Dedifferentiated amniotic fluid mesenchymal stem cell (primary cell): ENCODE results near the gene LAPTM5.
"Not testable (repeated sequence)": the region's sequence is repeated elsewhere in the genome, so short reads cannot be mapped to it uniquely, and the experiment has no call there.

Source experiments
- DNase-seq: peaks from one replicate; pipeline ENCODE4 v3.0.0-alpha.2; 2016; ENCODE audit errors: extremely low spot score

Gene LAPTM5

GRCh38 chr1:30757352-30758120, at the start of gene LAPTM5:
Gene LAPTM5, minus strand, starts transcription at chr1:30757774. Its CDS starts 29 bp downstream, at chr1:30757745.
- no peak for DNase-seq

DNA sequence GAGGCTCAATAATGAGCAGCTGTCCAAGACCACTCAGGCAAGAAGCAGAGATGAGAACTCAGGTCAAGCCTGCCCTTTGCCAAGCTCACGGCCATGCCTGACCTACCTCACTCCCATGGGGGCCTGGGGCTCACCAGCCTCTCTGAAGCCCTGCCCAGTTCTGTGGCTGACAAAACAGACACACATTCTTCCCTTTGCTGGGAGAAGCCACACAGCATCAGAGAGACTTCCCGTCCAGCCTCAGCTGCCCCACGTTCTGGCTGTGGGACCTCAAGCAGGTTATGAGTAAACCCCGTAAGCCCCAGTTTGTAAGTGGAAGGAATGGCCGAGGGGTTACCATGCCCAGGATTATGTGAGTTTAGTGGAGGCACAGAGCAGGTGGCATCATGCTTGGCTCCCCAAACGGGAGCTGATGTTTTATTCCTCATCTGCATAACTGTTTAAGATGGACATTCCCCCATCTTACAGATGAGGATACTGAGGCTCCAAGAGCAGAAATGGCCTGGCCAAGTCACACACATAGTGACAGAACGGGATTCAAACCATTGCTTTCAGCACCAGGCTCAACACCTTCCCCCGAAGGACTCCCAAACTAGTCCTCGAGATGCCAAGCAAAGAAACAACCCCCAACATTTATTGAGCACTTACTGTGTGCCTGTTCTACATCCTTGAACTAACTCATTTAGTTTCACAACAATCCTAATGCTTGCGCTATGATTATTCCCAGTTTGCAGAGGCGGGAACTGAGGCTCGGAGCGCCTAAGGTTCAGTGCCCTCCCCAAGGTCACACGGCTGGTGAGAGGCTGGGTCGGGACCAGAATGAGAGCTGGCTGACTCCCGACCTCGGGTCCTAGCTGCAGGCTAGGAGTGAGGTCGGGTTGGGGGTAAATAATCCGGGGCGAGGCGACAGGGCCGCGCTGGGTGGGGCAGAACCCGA, 49.1 kb upstream of the LAPTM5 start:
- no peak for DNase-seq

DNA sequence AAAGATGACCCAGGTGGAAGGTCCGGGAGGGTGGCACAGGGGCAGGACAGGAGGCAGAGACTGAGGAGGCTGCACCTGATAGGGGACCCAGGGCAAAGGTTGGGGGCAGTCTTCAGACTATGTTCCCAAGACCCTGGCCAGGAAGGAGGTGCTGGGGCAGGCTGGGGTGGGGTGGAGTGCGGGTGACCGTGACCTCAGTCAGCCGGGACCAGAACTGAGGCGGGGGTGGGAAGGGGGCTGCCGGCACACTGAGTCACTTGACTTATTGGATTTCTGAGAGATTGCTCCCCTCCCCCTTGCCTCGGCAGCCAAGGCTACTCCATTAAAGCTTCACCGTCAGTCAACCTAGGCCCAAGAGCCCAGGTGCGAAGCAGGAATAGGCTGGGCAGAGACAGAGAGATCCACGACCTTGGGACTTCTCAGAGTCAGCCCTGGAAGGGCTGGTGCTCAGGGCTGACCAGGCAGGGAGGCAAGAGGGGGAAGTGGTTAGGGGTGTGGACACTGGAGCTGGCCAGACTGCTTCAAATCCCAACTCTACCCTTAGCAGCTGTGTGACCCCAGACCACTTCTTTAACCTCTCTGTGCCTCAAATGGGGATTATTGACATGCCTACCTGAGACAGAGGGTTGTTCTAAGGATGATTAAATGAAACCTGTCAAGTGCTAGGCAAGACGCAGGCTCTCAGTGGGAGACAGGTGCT, 47.9 kb upstream of the LAPTM5 start:
- no peak for DNase-seq

DNA sequence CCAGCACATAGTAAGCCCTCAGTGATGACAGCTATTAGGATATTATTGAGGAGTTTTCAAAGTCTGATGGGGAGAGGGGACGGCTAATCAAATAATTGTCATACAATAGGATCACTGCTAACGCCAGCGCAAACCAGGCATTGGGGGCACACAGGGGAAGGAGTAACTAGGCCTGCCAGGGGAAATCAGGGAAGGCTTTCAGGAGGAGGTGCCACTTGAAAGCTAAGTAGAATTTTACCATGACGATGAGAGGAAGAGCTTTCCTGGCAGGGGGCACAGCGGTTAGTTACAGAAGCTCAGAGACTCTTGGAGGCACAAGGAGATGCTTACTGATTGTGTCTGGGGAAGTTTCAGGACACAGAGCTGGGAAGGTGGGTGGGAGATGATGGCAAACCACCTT, 47.2 kb upstream of the LAPTM5 start:
- no peak for DNase-seq

- no peak for DNase-seq
Measured at GRCh38 chr1:30804352-30804751, 46.8 kb upstream of the LAPTM5 start.

- DNase-seq = no peak
Measured at GRCh38 chr1:30803562-30803961, 46.0 kb upstream of the LAPTM5 start.

DNA sequence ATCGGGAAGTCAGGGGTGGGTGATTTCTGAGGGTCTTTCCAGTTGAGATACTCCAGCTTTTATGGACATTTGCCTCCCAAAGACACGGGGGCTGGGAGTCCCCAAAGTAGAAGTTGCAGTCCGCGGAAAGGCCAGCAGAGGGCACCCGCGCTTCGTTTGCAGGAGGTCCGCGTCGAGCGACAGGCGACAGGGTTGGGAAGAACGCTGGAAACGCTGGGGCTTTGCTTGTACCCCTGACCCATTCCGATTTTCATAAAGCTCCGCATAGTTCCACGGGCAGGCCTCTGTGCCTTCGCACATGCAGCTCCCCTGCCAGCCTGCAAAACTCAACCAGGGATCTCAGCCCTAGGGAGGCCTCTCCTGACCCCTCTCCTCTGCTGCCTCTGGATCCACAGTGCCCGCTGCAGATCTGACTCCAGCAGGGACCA, 44.2 kb upstream of the LAPTM5 start:
- DNase-seq = peak; percentile 66

DNA sequence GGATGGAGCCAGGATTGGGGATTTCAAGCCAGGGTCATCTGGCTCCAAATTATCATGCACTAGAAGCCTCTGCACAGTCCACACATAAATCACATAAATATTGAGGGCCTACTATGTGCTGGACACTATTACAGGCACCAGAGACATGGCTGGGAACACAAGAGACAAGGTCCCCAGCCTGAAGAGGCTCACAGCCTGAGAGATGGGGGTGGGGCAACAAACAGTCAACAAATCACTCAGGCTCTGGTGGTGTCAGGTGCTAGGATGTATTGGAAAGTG, 41.6 kb upstream of the LAPTM5 start:
- DNase-seq = no peak

DNA sequence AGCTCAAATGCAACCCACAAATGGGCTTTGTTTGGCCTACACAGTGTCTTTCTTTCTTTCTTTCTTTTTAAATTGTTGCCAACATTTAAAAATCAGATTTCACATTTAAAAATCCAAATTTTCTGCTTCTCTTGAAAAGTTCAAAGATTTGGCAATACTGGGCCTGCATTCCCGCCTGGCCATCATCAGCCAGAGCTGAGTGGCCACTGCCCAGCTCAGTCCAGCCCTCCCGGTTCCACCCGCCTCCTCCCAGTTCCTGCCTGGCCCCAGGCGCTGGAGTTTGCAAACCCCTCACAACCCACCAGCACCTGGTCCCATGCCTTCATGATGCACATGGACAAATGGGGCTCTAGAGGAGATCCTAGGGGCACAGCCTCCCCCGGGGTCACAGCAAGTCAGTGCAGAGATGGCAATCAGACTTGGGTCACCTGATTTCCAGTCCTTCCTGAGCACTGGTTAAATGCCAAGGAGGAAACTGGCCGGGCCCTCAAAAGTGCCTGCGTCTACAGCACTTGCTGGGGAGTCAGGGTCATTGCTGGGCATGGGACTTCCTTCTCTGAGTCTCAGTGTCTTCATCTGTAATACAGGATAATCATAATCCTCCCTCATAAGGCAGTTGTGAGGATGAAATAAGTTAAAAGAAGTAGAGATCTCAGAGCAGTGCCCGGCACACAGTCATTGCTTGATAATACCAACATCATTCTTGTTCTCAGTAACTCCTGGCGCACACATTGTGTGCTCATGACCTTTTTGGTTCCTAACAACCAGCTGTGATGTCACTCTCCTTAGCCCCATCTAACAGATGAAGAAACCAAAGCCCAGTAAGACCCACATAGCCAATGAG, 41.0 kb upstream of the LAPTM5 start:
- DNase-seq = no peak

- no peak for DNase-seq
Measured at GRCh38 chr1:30795026-30795425, 37.5 kb upstream of the LAPTM5 start.

DNA sequence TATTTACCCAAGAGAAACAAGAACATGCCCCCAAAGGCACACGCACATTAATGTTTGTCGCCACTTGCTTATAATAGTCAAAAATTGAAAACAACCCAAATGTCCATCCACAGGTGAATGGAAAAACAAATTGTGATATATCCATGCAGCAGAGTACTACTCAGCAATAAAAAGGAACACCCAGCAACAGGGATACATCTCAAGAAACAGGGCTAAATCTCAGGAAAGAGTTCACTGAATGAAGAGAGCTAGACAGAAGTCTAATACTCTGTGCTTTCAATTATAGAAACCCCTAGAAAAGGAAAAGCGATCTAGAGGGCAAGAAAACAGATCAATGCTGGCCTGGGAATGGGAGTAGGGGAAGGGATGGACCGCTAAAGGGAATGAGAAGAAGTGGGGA, 36.7 kb upstream of the LAPTM5 start:
- DNase-seq = no peak

GRCh38 chr1:30793209-30793608, 35.6 kb upstream of the LAPTM5 start:
- DNase-seq = no peak

DNA sequence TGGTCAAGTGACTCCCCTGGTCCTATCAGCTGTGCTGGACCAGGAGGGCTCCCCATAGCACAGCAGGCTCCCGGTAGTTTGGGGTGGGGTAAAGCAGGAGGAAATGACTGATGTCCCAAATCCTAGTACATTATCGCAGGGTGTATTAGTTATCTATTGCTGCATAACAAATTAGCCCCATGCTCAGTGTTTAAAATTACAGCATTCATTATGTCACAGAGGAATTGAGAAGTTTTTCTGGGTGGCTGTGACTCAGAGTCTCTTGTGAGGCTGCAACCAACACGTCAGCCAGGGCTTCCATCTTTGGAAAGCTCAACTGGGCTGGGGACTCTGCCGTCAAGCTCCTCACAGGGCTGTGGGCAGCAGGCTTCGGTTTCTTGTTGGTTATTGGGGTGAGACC, 34.3 kb upstream of the LAPTM5 start:
- DNase-seq = no peak

DNA sequence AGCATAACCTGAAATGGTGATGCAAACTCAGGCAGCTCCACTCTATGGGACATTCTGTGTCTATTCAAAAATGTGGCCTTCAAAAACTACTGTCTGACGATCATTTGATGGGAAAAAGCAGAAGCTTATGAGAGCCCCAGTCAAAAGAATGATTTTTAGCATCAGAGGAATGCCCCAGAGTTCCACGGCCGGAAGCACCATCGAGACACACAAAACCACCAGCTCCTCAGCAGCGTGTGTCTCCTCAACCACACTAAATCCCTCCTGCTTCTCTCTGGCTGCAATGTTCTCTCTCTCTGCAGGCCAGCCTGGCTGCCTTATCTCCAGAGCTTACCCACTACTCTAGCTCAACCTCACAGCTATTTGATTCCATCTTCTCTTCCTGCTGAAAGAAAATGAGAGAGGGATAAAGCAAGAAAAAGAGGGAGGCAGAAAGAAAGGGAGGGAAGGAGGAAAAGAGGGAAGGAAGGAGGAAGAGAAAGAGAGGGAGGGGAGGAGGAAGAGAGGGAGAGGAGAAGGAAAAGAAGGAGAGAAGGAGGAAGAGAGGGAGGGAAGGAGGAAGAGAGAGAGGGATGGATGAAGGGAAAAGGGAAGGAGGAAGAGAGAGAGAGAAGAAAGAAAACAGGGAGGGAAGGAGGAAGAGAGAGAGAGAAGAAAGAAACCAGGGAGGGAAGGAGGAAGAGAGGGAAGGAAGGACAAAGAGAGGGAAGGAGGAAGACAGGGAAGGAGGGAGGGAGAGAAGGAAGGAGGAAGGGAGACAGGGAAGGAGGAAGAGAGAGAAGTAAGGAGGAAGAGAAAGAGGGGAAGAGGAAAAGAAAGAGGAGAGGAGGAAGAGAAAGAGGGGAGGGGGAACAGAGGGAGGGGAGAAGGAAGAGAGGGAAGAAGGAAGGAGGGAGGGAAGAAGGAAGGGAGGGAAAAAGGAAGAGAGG, 33.5 kb upstream of the LAPTM5 start:
- DNase-seq = no peak

GRCh38 chr1:30790256-30790525, 32.6 kb upstream of the LAPTM5 start:
- DNase-seq = not testable (repeated sequence)

DNA sequence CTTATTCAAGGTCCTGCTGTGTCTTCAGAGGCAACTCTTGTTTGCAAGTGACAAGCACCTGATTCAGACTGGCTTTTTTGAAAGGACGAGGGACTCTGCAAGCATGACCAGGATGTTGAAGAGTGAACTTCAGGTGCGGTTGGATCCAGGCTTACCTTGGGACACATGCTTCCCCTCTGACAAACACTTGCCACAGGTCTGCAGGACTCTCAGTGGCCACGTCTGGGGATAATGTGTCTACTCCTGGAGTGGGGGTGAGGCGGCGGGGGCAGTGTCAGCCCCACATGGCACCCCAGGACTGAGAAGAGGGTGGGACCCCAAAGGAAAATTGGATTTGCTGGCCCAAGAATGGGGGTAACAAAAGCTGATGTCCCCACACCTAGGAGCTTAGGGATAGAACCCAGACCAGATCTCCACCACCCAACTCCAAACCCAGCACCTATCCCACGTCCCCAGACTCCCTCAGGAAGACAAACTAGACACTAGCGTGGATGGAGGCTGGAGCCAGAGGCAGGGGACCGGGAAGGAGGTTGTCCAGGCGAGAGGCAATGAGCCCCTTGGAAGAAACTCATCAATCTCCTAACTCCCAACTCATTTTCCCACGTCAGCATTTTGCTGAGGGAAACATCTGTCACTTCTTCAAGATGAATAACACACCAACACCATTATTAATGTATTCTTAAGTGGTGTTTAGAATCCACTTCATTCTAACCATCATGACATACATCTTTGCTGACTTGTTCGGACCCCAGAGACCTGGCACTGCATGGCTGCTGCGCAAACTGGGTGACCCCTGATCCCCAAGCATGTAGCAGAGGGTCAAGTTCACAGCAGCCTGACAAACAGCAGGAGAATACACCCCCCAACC, 32.0 kb upstream of the LAPTM5 start:
- DNase-seq = no peak

DNA sequence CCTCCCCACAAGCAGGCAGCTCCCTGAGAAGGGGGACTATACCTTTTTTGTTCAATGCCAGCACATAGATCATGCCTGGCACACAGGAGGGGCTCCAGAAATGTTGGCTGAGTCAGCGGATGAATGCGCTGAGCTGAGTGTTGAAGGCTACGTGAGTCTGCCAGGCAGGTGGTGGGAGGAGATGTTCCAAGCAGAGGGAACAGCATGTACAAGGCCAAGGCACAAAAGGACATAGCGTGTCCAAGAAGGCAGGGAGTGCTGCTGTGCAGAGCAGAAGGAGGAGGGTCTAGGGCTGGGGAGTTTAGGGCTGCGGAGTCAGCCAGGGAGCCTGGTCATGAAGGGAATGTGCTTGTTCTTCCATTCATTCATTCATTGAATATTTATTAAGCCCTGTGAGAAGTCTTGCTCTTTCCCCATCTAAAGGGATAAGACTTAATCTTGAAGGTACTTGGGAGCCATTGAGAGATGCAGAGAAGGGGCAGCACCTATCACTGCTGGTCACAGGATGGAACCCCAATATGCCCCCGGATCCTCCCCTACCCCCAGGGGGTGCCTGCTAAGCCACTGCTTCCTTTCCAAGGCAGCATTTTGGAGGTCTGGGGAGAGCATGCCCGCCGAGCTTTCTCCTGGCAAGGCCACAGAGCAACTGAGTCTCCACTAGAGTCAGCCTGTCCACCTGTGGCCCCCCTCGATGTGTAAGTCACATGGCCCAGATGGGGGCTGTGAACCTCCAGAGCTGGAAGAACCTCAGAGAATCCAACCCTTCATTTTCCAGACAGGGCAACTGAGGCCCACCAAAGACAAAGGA, 31.2 kb upstream of the LAPTM5 start:
- no peak for DNase-seq

- DNase-seq = no peak
Measured at GRCh38 chr1:30787856-30788495, 30.4 kb upstream of the LAPTM5 start.
